ENCODE results near the gene OLA1. TPM values are rescaled to one million over a fixed set of nuclear protein-coding genes. Genes with fewer than 3 reads are reported as not detected.

Gene OLA1
- polyA plus RNA-seq, 1 donor from 2014 or later: 134 TPM

DNA sequence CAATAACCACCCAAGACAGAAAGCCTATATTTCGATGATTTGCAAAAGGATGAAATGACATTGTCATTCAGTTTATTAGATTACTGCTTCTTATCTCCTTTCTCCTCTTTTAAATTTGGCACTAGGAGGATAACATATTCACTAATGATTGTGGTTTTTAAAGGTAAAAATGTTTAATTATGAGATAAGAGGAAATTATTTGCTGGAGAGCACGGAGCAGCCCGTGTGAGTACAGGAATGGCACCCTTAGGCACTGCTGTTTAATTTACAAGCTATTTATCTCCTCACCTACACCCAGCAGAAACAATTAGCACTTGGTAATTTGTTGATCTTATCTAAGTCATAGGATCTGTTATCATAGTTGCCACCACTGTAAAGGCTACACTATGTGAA is 195.8 kb downstream of the OLA1 start:
- no peaks in the 10 kb centered on the region for H3K9me3 ChIP-seq (ENCODE audit: low read length)
- no peaks in the 10 kb centered on the region for H3K36me3 ChIP-seq (ENCODE audit: insufficient read depth, low read length)
- no peaks in the 10 kb centered on the region for H3K9me2 ChIP-seq (ENCODE audit: insufficient read depth, low read length)
- H3F3A ChIP-seq (ENCODE audit: insufficient read depth, low read length, poor library complexity, severe bottlenecking): no peaks in the 10 kb centered on the region
- H2AFZ ChIP-seq (ENCODE audit: low read depth, low read length): no peak overlapping the region
- H3K79me2 ChIP-seq (replicated peaks; ENCODE audit: insufficient read depth, low read length): no peaks in the 10 kb centered on the region
- no peak overlapping the region for H3K9ac ChIP-seq (ENCODE audit: low read length)
- H3K4me3 ChIP-seq (ENCODE audit: low read length): no peak overlapping the region
- H3K27ac ChIP-seq (ENCODE audit: low read length): no peak overlapping the region
- no peaks in the 10 kb centered on the region for H3K27me3 ChIP-seq (ENCODE audit: insufficient read depth, low read depth, low read length)
- no peak for TF ChIP-seq CTCF (IDR thresholded peaks at IDR 0.05; ENCODE audit: poor library complexity, severe bottlenecking)
- TF ChIP-seq MXI1 (conservative IDR thresholded peaks at IDR 0.05; ENCODE audit: poor library complexity, severe bottlenecking): no peak
- TF ChIP-seq EP300 (conservative IDR thresholded peaks at IDR 0.05; ENCODE audit: poor library complexity, severe bottlenecking): no peak
- no peaks in the 10 kb centered on the region for H4K20me1 ChIP-seq (ENCODE audit: insufficient read depth)
- no peak overlapping the region for H3K4me2 ChIP-seq (ENCODE audit: low read length)

- Histone ChIP-seq H3K36me3 (ENCODE audit: insufficient read depth, low read length) (no peaks in the 10 kb centered on the region), H3K79me2 (replicated peaks; ENCODE audit: insufficient read depth, low read length) (no peaks in the 10 kb centered on the region), H3K27me3 (ENCODE audit: insufficient read depth, low read depth, low read length) (no peaks in the 10 kb centered on the region), H2AFZ (ENCODE audit: low read depth, low read length) (no peak overlapping the region), H3K4me3 (ENCODE audit: low read length) (no peak overlapping the region), H3K27ac (ENCODE audit: low read length) (no peak overlapping the region), H3K9ac (ENCODE audit: low read length) (no peak overlapping the region), H4K20me1 (ENCODE audit: insufficient read depth) (no peaks in the 10 kb centered on the region), H3K9me3 (ENCODE audit: low read length) (no peaks in the 10 kb centered on the region), H3F3A (ENCODE audit: insufficient read depth, low read length, poor library complexity, severe bottlenecking) (no peaks in the 10 kb centered on the region), H3K9me2 (ENCODE audit: insufficient read depth, low read length) (no peaks in the 10 kb centered on the region), H3K4me2 (ENCODE audit: low read length) (no peak overlapping the region)
- no peak for TF ChIP-seq POLR2AphosphoS5 (IDR thresholded peaks at IDR 0.05)
- no peak for TF ChIP-seq RAD21 (conservative IDR thresholded peaks at IDR 0.05)
- TF ChIP-seq EZH2 (IDR thresholded peaks at IDR 0.05; ENCODE audit: borderline replicate concordance, insufficient read depth, low read length, poor library complexity, severe bottlenecking): no peak
- no peak for TF ChIP-seq CTCF (IDR thresholded peaks at IDR 0.05; ENCODE audit: poor library complexity, severe bottlenecking)
- no peak for TF ChIP-seq SMC3 (conservative IDR thresholded peaks at IDR 0.05; ENCODE audit: poor library complexity)
- no peak for TF ChIP-seq REST (IDR thresholded peaks at IDR 0.05; ENCODE audit: borderline replicate concordance)
- no peak for TF ChIP-seq EP300 (conservative IDR thresholded peaks at IDR 0.05; ENCODE audit: poor library complexity, severe bottlenecking)
- TF ChIP-seq MXI1 (conservative IDR thresholded peaks at IDR 0.05; ENCODE audit: poor library complexity, severe bottlenecking): no peak
- TF ChIP-seq TAF1 (IDR thresholded peaks at IDR 0.05; ENCODE audit: low read depth): no peak
Measured at GRCh38 chr2:174051741-174052583, 196.4 kb downstream of the OLA1 start.
